NT2/D1 (cell line): ENCODE data around the gene RBMS1.

Experiments used
- SUZ12 ChIP-seq: IDR thresholded peaks from 2 replicates; pipeline ENCODE4 v1.6.1; 2011; ENCODE audit not compliant: insufficient read length, insufficient read depth; ENCODE audit errors: extremely low read depth
- YY1 ChIP-seq: IDR thresholded peaks from 2 replicates; pipeline ENCODE4 v1.6.1; 2011; ENCODE audit not compliant: insufficient read length, insufficient read depth
- ZNF274 ChIP-seq: IDR thresholded peaks from 2 replicates; pipeline ENCODE4 v1.6.1; 2011; ENCODE audit warnings: mild to moderate bottlenecking, low read depth, low read length

GRCh38 chr2:160362018-160362417 is 131.6 kb downstream of the RBMS1 start:
- TF ChIP-seq ZNF274: no peak
- TF ChIP-seq SUZ12: no peak
- TF ChIP-seq YY1: no peak
